ENCODE measurements around the gene EIF4G1.

Gene EIF4G1

DNA sequence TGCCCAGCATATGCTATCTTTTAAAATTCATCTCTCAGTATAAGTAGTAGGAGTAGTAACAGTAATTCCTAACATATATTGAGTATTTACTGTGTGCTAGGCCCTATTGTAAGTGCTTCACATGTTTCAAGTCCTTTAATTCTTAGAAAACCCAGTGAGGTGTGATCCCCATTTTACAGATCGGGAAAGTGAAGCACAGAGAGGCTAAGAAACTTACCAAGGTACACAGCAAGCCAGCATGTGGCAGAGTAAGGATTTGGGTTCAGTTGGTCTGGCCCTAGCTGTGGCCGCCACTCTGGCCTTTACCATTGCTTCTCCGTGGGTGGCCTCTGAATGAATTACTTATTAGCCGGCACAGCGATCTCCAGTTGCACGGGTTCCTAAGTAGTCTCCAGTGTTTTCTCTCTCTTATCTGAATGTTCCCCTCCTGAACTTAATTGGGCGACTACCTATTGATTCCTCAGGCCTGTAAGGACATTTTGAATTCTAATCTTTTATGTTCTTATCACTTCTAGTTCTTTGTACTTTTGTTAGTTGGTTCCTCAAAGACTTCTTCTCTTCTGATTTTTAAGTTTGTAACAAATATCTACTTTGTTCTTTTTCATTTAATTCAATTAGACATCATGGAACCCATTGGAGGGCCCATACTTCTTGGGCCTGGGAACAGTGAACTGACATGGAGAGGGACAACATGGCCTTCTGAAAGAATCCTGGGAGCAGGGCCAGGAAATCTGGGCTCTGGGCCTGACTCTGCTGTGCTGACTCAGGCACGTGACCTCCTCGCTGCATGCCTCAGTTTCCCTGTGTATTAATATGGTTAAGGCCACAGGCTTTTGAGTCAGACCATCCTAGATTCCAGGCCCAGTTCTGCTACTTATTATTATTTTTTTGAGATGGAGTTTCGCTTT lies 35.4 kb downstream of the EIF4G1 start:
- Histone ChIP-seq H3K9me3 (ENCODE audit: insufficient read depth, low read length, severe bottlenecking) (no peaks in the 10 kb centered on the region), H2AFZ (ENCODE audit: low read depth, low read length) (no peak overlapping the region), H3K27ac (ENCODE audit: low read length) (no peak overlapping the region), H4K20me1 (ENCODE audit: insufficient read depth, low read length) (peaks cover 8% of the 10 kb centered on the region; the same call in 1 of the 2 replicates), H3K27me3 (ENCODE audit: insufficient read depth, low read length, poor library complexity) (no peaks in the 10 kb centered on the region), H3K4me3 (ENCODE audit: low read depth in 1 of 2, low read length in 2 of 2) (no peak overlapping the region), H3K36me3 (ENCODE audit: insufficient read depth, low read length) (peaks cover 6% of the 10 kb centered on the region; the same call in 1 of the 2 replicates), H3K9ac (ENCODE audit: low read depth, low read length) (no peak overlapping the region), H3K4me1 (ENCODE audit: insufficient read depth, low read length) (no peaks in the 10 kb centered on the region), H3K79me2 (ENCODE audit: insufficient read depth, low read length) (no peaks in the 10 kb centered on the region), H3K4me2 (ENCODE audit: insufficient read depth, low read length) (no peak overlapping the region)
- no peak for DNase-seq
- ATAC-seq (ENCODE audit: insufficient read depth, low read depth): no peak
- no peak for TF ChIP-seq EZH2 (IDR thresholded peaks at IDR 0.05; ENCODE audit: borderline replicate concordance, low read depth, low read length, severe bottlenecking)
- TF ChIP-seq, protein P1, sequence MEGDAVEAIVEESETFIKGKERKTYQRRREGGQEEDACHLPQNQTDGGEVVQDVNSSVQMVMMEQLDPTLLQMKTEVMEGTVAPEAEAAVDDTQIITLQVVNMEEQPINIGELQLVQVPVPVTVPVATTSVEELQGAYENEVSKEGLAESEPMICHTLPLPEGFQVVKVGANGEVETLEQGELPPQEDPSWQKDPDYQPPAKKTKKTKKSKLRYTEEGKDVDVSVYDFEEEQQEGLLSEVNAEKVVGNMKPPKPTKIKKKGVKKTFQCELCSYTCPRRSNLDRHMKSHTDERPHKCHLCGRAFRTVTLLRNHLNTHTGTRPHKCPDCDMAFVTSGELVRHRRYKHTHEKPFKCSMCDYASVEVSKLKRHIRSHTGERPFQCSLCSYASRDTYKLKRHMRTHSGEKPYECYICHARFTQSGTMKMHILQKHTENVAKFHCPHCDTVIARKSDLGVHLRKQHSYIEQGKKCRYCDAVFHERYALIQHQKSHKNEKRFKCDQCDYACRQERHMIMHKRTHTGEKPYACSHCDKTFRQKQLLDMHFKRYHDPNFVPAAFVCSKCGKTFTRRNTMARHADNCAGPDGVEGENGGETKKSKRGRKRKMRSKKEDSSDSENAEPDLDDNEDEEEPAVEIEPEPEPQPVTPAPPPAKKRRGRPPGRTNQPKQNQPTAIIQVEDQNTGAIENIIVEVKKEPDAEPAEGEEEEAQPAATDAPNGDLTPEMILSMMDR (IDR thresholded peaks at IDR 0.05; ENCODE audit: borderline replicate concordance, extremely low read depth, low read length, poor library complexity, severe bottlenecking): no peak

DNA sequence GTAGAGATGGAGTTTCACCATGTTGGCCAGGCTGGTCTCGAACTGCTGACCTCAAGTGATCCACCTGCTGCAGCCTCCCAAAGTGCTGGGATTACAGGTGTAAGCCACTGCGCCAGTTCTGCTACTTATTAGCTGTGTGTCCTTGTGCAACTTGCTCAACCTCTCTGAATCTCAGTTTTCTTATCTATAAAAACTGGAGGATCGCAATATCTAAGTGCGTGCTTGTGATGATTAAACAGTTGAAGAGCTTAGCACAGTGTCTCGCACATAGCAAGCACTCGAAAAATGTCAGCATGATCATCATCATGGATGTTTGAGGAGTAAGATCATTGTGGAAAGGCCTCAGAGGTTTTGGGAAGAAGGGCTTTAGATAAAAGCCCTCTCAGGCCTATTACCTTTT lies 36.2 kb downstream of the EIF4G1 start:
- H3K79me2 ChIP-seq (ENCODE audit: insufficient read depth, low read length): no peaks in the 10 kb centered on the region
- no peak for ATAC-seq (ENCODE audit: insufficient read depth, low read depth)
- H3K4me3 ChIP-seq (ENCODE audit: low read depth in 1 of 2, low read length in 2 of 2): no peak overlapping the region
- H3K4me1 ChIP-seq (ENCODE audit: insufficient read depth, low read length): no peaks in the 10 kb centered on the region
- DNase-seq: no peak
- no peak overlapping the region for H3K9ac ChIP-seq (ENCODE audit: low read depth, low read length)
- TF ChIP-seq, protein P1 (IDR thresholded peaks at IDR 0.05; ENCODE audit: borderline replicate concordance, extremely low read depth, low read length, poor library complexity, severe bottlenecking): no peak
- no peak for TF ChIP-seq EZH2 (IDR thresholded peaks at IDR 0.05; ENCODE audit: borderline replicate concordance, low read depth, low read length, severe bottlenecking)
- H3K27ac ChIP-seq (ENCODE audit: low read length): no peak overlapping the region
- peaks cover 11% of the 10 kb centered on the region for H3K36me3 ChIP-seq (ENCODE audit: insufficient read depth, low read length)
- no peak overlapping the region for H2AFZ ChIP-seq (ENCODE audit: low read depth, low read length)
- H3K4me2 ChIP-seq (ENCODE audit: insufficient read depth, low read length): no peak overlapping the region
- no peaks in the 10 kb centered on the region for H3K9me3 ChIP-seq (ENCODE audit: insufficient read depth, low read length, severe bottlenecking)
- H3K27me3 ChIP-seq (ENCODE audit: insufficient read depth, low read length, poor library complexity): no peaks in the 10 kb centered on the region
- peaks cover 8% of the 10 kb centered on the region; the same call in 1 of the 2 replicates for H4K20me1 ChIP-seq (ENCODE audit: insufficient read depth, low read length)

DNA sequence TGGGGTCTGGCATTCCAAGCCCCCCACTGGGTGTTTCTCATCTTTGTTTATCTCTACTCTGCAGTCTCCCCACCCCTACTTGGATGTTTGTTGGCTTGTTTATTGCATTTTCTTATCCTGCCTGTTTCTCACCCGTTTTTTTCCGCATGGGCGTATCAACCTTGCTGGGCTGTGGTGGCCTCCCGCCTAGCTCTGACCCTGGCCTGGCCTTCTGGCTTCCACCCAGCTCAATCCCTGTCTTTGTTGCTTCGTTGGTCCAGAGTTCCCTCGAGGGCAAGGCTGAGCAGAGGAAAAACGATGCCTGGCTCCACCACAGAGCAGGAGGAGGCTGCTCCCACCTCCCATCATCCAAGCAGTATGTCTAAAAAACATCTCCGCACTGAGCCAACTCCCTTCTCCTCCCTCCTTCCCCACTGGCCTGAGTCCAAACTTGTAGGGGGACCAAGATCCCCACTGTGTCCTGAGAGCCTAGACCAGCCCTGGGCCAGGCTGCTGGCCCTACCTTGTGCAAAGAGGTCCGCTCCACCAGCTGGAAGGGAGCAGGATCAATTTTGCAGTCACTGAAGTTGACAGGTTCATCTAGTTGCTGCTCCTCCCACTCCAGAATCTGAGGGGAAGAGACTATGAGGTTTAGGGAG lies 37.2 kb downstream of the EIF4G1 start:
- Histone ChIP-seq H4K20me1 (ENCODE audit: insufficient read depth, low read length) (peaks cover 8% of the 10 kb centered on the region; the same call in 1 of the 2 replicates), H3K4me3 (ENCODE audit: low read depth in 1 of 2, low read length in 2 of 2) (no peak overlapping the region), H3K36me3 (ENCODE audit: insufficient read depth, low read length) (peaks cover 14% of the 10 kb centered on the region), H3K4me1 (ENCODE audit: insufficient read depth, low read length) (no peaks in the 10 kb centered on the region), H3K4me2 (ENCODE audit: insufficient read depth, low read length) (no peak overlapping the region), H3K27me3 (ENCODE audit: insufficient read depth, low read length, poor library complexity) (no peaks in the 10 kb centered on the region), H3K9ac (ENCODE audit: low read depth, low read length) (no peak overlapping the region), H3K9me3 (ENCODE audit: insufficient read depth, low read length, severe bottlenecking) (no peaks in the 10 kb centered on the region), H3K79me2 (ENCODE audit: insufficient read depth, low read length) (no peaks in the 10 kb centered on the region), H2AFZ (ENCODE audit: low read depth, low read length) (no peak overlapping the region), H3K27ac (ENCODE audit: low read length) (no peak overlapping the region)
- DNase-seq: no peak
- no peak for TF ChIP-seq EZH2 (IDR thresholded peaks at IDR 0.05; ENCODE audit: borderline replicate concordance, low read depth, low read length, severe bottlenecking)
- TF ChIP-seq, protein P1 (IDR thresholded peaks at IDR 0.05; ENCODE audit: borderline replicate concordance, extremely low read depth, low read length, poor library complexity, severe bottlenecking): no peak
- no peak for ATAC-seq (ENCODE audit: insufficient read depth, low read depth)

All from DND-41 (cell line).